ENCODE results near the gene STK4.

STK4 gene

DNA sequence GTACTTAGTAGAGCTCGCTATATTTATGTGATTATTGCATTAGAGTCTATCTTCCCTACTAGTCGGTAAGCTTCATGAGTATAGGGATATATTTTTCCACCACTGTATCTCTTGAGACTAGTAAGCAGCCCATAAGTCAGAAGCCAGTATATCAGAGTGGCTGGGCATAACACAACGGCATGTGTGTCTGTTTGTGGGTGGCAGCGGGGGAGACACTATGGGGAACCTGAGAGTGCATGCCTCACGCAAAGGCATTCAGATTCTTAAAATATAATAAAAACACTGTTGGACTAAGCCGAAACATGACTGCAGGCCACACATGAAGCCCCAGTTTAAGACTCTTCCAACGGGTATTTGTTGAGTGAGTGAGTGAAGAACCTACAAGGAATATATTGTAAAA lies 126.6 kb downstream of the STK4 start:
- Histone ChIP-seq H3K27ac (ENCODE audit: insufficient read depth, low read depth, low read length, poor library complexity, severe bottlenecking) (no peak overlapping the region), H3K9me3 (ENCODE audit: control insufficient read depth, low read length) (no peaks in the 10 kb centered on the region), H3K36me3 (ENCODE audit: control insufficient read depth, insufficient read depth, low read length) (no peaks in the 10 kb centered on the region), H3K4me3 (ENCODE audit: insufficient read depth, low read depth, low read length) (no peak overlapping the region), H3K4me1 (ENCODE audit: control insufficient read depth, insufficient read depth, low read length) (no peaks in the 10 kb centered on the region), H3K27me3 (ENCODE audit: control insufficient read depth, insufficient read depth, low read length, poor library complexity, severe bottlenecking) (peaks cover 3% of the 10 kb centered on the region)
- 95 to 97% methylated on average over 6 to 7 of the region's 7 CpGs for WGBS, 2 experiments

- Histone ChIP-seq H3K9me3 (ENCODE audit: control insufficient read depth, low read length) (no peaks in the 10 kb centered on the region), H3K36me3 (ENCODE audit: control insufficient read depth, insufficient read depth, low read length) (no peaks in the 10 kb centered on the region), H3K4me1 (ENCODE audit: control insufficient read depth, insufficient read depth, low read length) (no peaks in the 10 kb centered on the region), H3K27me3 (ENCODE audit: control insufficient read depth, insufficient read depth, low read length, poor library complexity, severe bottlenecking) (peaks cover 16% of the 10 kb centered on the region), H3K4me3 (ENCODE audit: insufficient read depth, low read depth, low read length) (no peak overlapping the region), H3K27ac (ENCODE audit: insufficient read depth, low read depth, low read length, poor library complexity, severe bottlenecking) (no peak overlapping the region)
- WGBS, 2 experiments, result 90 to 96% methylated on average over 2 of the region's 2 CpGs
Measured at GRCh38 chr20:45094201-45094600, 127.9 kb downstream of the STK4 start.

DNA sequence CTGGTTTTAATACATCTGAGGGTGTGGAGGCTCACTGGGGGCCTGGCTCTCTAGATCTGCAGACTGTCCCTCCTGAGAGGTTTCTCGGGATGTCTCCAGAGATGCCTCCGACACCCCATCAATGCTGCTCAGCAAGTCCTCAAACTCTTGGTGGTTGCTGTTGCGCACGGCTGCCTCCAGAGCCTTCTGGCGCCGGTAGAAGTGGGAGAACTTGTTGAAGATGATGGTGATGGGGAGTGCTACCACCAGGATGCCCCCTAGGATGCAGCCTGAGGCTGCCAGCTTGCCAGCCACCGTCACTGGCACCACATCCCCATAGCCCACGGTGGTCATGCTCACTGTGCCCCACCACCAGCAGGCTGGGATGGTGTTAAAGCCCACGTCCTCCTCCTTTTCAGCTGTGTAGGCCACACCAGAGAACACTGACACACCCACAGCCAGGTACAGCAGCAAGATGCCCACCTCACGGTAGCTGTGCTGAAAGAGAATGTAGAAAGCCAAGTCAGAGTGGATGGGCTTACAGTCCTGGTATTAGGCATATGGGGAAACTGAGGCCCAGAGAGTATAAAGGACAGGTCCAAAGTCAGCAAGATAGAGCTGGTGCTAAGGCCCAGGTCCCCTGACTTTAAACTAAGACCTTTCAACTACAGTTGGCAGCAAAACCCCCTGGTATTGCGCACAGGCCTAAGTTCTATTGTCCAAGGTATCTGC lies 128.7 kb downstream of the STK4 start:
- no peak overlapping the region for H3K4me3 ChIP-seq (ENCODE audit: insufficient read depth, low read depth, low read length)
- H3K27me3 ChIP-seq (ENCODE audit: control insufficient read depth, insufficient read depth, low read length, poor library complexity, severe bottlenecking), result peaks cover 24% of the 10 kb centered on the region
- H3K9me3 ChIP-seq (ENCODE audit: control insufficient read depth, low read length), result no peaks in the 10 kb centered on the region
- H3K27ac ChIP-seq (ENCODE audit: insufficient read depth, low read depth, low read length, poor library complexity, severe bottlenecking), result no peak overlapping the region
- WGBS, 2 experiments, result 93 to 95% methylated on average over 11 of the region's 11 CpGs
- no peaks in the 10 kb centered on the region for H3K36me3 ChIP-seq (ENCODE audit: control insufficient read depth, insufficient read depth, low read length)
- no peaks in the 10 kb centered on the region for H3K4me1 ChIP-seq (ENCODE audit: control insufficient read depth, insufficient read depth, low read length)

GRCh38 chr20:45095805-45096238 lies 129.5 kb downstream of the STK4 start:
- Histone ChIP-seq H3K4me3 (ENCODE audit: insufficient read depth, low read depth, low read length) (no peak overlapping the region), H3K27ac (ENCODE audit: insufficient read depth, low read depth, low read length, poor library complexity, severe bottlenecking) (no peak overlapping the region), H3K4me1 (ENCODE audit: control insufficient read depth, insufficient read depth, low read length) (no peaks in the 10 kb centered on the region), H3K36me3 (ENCODE audit: control insufficient read depth, insufficient read depth, low read length) (no peaks in the 10 kb centered on the region), H3K9me3 (ENCODE audit: control insufficient read depth, low read length) (no peaks in the 10 kb centered on the region), H3K27me3 (ENCODE audit: control insufficient read depth, insufficient read depth, low read length, poor library complexity, severe bottlenecking) (peaks cover 32% of the 10 kb centered on the region)
- 25 to 26% methylated on average over 7 of the region's 7 CpGs for WGBS, 2 experiments

- Histone ChIP-seq H3K27ac (ENCODE audit: insufficient read depth, low read depth, low read length, poor library complexity, severe bottlenecking) (no peak overlapping the region), H3K36me3 (ENCODE audit: control insufficient read depth, insufficient read depth, low read length) (no peaks in the 10 kb centered on the region), H3K4me3 (ENCODE audit: insufficient read depth, low read depth, low read length) (no peak overlapping the region), H3K27me3 (ENCODE audit: control insufficient read depth, insufficient read depth, low read length, poor library complexity, severe bottlenecking) (peaks cover 41% of the 10 kb centered on the region), H3K4me1 (ENCODE audit: control insufficient read depth, insufficient read depth, low read length) (no peaks in the 10 kb centered on the region), H3K9me3 (ENCODE audit: control insufficient read depth, low read length) (no peaks in the 10 kb centered on the region)
- WGBS, 2 experiments, result 91 to 93% methylated on average over 9 of the region's 9 CpGs
Measured at GRCh38 chr20:45096781-45097180, 130.5 kb downstream of the STK4 start.

DNA sequence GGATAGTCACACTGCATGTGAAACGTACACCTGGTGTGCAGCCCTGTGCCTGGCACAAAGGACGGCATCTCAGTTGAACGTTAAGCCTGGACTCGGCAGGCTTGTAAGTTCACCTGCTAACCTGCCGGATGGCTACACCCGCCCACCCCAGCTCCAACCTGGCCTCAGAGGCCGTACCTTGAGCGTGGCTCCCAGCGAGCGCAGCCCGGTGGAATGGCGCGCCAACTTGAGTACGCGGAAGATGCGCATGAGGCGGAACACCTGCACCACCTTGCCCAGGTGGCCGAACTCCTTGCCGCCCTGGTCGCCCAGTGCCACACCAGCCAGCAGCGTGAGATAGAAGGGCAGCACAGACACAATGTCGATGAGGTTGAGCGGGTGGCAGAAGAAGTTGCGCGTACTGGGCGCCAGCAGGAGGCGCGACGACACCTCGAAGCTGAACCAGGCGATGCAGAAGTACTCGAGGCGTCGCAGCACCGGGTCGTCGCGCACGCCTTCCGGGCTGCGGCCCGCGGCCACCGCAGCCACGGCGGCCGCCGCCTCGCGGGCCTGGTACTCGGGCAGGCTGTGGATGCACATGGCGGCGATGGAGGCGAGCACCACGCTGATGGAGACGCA lies 131.3 kb downstream of the STK4 start:
- no peaks in the 10 kb centered on the region for H3K4me1 ChIP-seq (ENCODE audit: control insufficient read depth, insufficient read depth, low read length)
- peaks cover 42% of the 10 kb centered on the region for H3K27me3 ChIP-seq (ENCODE audit: control insufficient read depth, insufficient read depth, low read length, poor library complexity, severe bottlenecking)
- no peaks in the 10 kb centered on the region for H3K36me3 ChIP-seq (ENCODE audit: control insufficient read depth, insufficient read depth, low read length)
- no peaks in the 10 kb centered on the region for H3K9me3 ChIP-seq (ENCODE audit: control insufficient read depth, low read length)
- no peak overlapping the region for H3K27ac ChIP-seq (ENCODE audit: insufficient read depth, low read depth, low read length, poor library complexity, severe bottlenecking)
- H3K4me3 ChIP-seq (ENCODE audit: insufficient read depth, low read depth, low read length), result no peak overlapping the region
- 95 to 96% methylated on average over 56 of the region's 56 CpGs for WGBS, 2 experiments

GRCh38 chr20:45098103-45098773 lies 131.9 kb downstream of the STK4 start:
- peaks cover 42% of the 10 kb centered on the region for H3K27me3 ChIP-seq (ENCODE audit: control insufficient read depth, insufficient read depth, low read length, poor library complexity, severe bottlenecking)
- H3K4me1 ChIP-seq (ENCODE audit: control insufficient read depth, insufficient read depth, low read length), result no peaks in the 10 kb centered on the region
- 76 to 78% methylated on average over 91 of the region's 91 CpGs for WGBS, 2 experiments
- no peak overlapping the region for H3K27ac ChIP-seq (ENCODE audit: insufficient read depth, low read depth, low read length, poor library complexity, severe bottlenecking)
- no peaks in the 10 kb centered on the region for H3K9me3 ChIP-seq (ENCODE audit: control insufficient read depth, low read length)
- no peaks in the 10 kb centered on the region for H3K36me3 ChIP-seq (ENCODE audit: control insufficient read depth, insufficient read depth, low read length)
- H3K4me3 ChIP-seq (ENCODE audit: insufficient read depth, low read depth, low read length), result no peak overlapping the region

DNA sequence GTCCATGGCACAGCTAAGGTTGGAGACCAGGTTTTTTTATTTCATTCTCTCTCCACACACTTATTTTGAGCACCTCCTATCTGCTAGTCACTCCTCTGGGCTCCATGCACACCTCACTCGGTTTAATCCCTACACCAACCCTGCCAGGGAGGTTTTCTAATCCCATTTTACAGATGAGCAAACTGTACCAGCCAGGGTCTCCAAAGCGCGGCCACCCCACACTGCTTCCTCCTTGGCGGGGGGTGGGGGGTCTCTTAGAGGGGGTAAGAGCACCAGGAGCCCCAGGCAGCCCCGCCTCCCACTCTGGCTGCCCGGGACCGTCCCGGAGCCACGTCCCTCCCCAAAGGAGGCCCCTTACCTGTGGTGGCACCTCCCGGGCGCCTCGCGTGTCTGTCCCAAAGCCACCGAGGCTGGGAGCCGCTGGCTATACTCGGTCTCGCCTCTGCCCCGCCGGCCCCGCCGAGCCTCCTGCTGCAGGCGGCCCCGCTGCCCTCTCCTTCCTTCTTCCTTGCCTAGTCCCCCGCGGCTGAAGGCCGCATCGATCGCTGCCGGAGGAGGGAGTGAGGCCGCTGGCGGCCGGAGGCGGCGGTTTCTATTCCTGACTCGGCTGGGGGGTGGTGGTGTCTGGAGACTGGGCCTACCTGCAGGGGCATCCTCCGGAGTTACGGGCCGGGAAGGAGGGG lies 134.4 kb downstream of the STK4 start, which contains the start of gene KCNS1:
KCNS1 (minus strand) TSS at position 565 of the 683 bp plus-strand sequence. CDS start 1,891 bp downstream, outside the sequence.
- peaks cover 42% of the 10 kb centered on the region for H3K27me3 ChIP-seq (ENCODE audit: control insufficient read depth, insufficient read depth, low read length, poor library complexity, severe bottlenecking)
- H3K27ac ChIP-seq (ENCODE audit: insufficient read depth, low read depth, low read length, poor library complexity, severe bottlenecking), result no peak within 1 kb of the TSS
- 8 to 9% methylated on average over 38 of the region's 38 CpGs for WGBS, 2 experiments
- no peaks in the 10 kb centered on the region for H3K9me3 ChIP-seq (ENCODE audit: control insufficient read depth, low read length)
- peak within 1 kb of the TSS; percentile 3 for H3K4me3 ChIP-seq (ENCODE audit: insufficient read depth, low read depth, low read length)
- no peaks in the 10 kb centered on the region for H3K4me1 ChIP-seq (ENCODE audit: control insufficient read depth, insufficient read depth, low read length)
- H3K36me3 ChIP-seq (ENCODE audit: control insufficient read depth, insufficient read depth, low read length), result no peaks in the 10 kb centered on the region

DNA sequence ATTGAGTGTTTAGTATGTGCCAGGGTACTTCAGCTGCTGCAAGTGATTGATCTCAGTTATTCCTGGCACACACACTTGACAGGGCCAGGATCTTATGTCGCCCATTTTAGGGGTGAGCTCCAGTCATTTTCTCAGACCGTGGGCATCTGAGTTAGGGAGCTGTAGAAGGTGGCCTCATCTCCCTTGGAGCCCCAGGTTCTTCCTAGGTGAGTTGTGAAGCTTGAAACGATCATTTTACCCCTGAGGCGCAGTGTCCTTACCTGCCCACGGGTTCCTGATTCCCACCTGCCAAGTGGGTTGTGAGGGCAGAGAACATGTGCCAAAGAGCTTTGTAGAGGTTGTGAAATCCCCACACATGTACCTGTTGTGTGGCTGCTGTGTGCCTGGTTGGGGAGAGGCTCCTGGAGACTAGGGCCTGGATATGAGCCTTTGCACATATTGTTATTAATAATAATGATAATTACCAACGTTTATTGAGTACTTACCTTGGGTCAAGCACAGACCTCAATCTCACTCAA lies 135.1 kb downstream of the STK4 start:
- Histone ChIP-seq H3K27ac (ENCODE audit: insufficient read depth, low read depth, low read length, poor library complexity, severe bottlenecking) (no peak overlapping the region), H3K9me3 (ENCODE audit: control insufficient read depth, low read length) (no peaks in the 10 kb centered on the region), H3K27me3 (ENCODE audit: control insufficient read depth, insufficient read depth, low read length, poor library complexity, severe bottlenecking) (peaks cover 42% of the 10 kb centered on the region), H3K4me1 (ENCODE audit: control insufficient read depth, insufficient read depth, low read length) (no peaks in the 10 kb centered on the region), H3K4me3 (ENCODE audit: insufficient read depth, low read depth, low read length) (no peak overlapping the region), H3K36me3 (ENCODE audit: control insufficient read depth, insufficient read depth, low read length) (no peaks in the 10 kb centered on the region)
- 85 to 88% methylated on average over 5 of the region's 6 CpGs for WGBS, 2 experiments
